Lung (tissue), 12 donors: ENCODE results near the gene CIDEB. TPM values are rescaled to one million over a fixed set of nuclear protein-coding genes. Genes with fewer than 3 reads are reported as not detected.

ENCODE experiments used
- ATAC-seq: fragments of 200-7000 bp; cut with Tn5 transposase; one replicate; pipeline ENCODE4 v1.9.1; 2020; ENCODE audit warnings: moderate number of reproducible peaks; ENCODE audit not compliant: insufficient read depth, low FRiP score
- DNase-seq, 3 donors: peaks; one replicate each; pipeline ENCODE4 v3.0.0-alpha.2; 2013 to 2017
- H3K27ac ChIP-seq, 2 donors: one replicate each; pipeline ENCODE4 v1.5.1; 2013; ENCODE audit warnings: mild to moderate bottlenecking in 2 of 2, moderate library complexity in 2 of 2, control low read depth in 1 of 2, inconsistent platforms in 1 of 2, low read depth in 1 of 2, low read length in 1 of 2
- H3K27me3 ChIP-seq, 3 donors: one replicate each; pipeline ENCODE4 v1.5.1; 2013; ENCODE audit warnings: low read length in 2 of 3; ENCODE audit not compliant: control insufficient read depth in 3 of 3, insufficient read depth in 3 of 3
- H3K36me3 ChIP-seq, 4 donors: one replicate each; pipeline ENCODE4 v1.5.1; 2013; ENCODE audit warnings: low read length in 4 of 4, mild to moderate bottlenecking in 1 of 4, moderate library complexity in 1 of 4; ENCODE audit not compliant: control insufficient read depth in 4 of 4, insufficient read depth in 4 of 4
- H3K4me1 ChIP-seq, 5 donors: one replicate each; pipeline ENCODE4 v1.5.1; 2013; ENCODE audit warnings: low read length in 5 of 5, mild to moderate bottlenecking in 2 of 5, moderate library complexity in 1 of 5; ENCODE audit not compliant: control insufficient read depth in 5 of 5, insufficient read depth in 5 of 5
- H3K4me3 ChIP-seq: one replicate; pipeline ENCODE4 v1.5.1; 2013; ENCODE audit warnings: mild to moderate bottlenecking, control low read depth, moderate library complexity
- H3K9ac ChIP-seq, 2 donors: one replicate each; pipeline ENCODE4 v1.5.1; 2013; ENCODE audit warnings: low read length in 2 of 2, control low read depth in 1 of 2; ENCODE audit not compliant: insufficient read depth in 1 of 2
- H3K9me3 ChIP-seq, 4 donors: one replicate each; pipeline ENCODE4 v1.5.1; 2013; ENCODE audit warnings: low read length in 3 of 4, mild to moderate bottlenecking in 1 of 4, moderate library complexity in 1 of 4; ENCODE audit not compliant: control insufficient read depth in 4 of 4, insufficient read depth in 3 of 4
- CTCF ChIP-seq: IDR thresholded peaks from 2 replicates; pipeline ENCODE4 v1.5.1; 2012; ENCODE audit warnings: mild to moderate bottlenecking; ENCODE audit errors: control extremely low read depth, extremely low read depth
- WGBS, 2 donors: extraction: QIAGEN DNeasy Blood & Tissue Kit; methylation state at CpG; one replicate each; pipeline ENCODE4 v1.1.7; 2013; 5-methylcytosine and 5-hydroxymethylcytosine counted together
- polyA plus RNA-seq, 2 donors: library from polyadenylated mRNA; stranded (reverse); fragments of 200-250 nt; gene quantifications; one replicate each; pipeline ENCODE4 v1.2.1, GENCODE V29; 2013
- total RNA-seq, 2 donors: library from RNA; depleted of rRNA in 1 of 2; stranded (reverse); fragments of >200 nt in 1 of 2; gene quantifications; one replicate each; pipeline ENCODE4 v1.2.1, GENCODE V29; 2014 to 2021
- donor health status: control.
- donor health status: control.
- donor health status: Bipolar disorder and iron deficiency.
- donor health status: healthy.
- donor health status: DM: yes; HTN: yes; CAD: no.

CIDEB gene
- total and polyA plus RNA-seq, 4 donors = 8.3 to 19.7 (median 14.2) TPM

GRCh38 chr14:24262821-24263733 is 44.7 kb downstream of the CIDEB start, which contains the start of gene TGM1:
Gene TGM1 (minus strand): TSS chr14:24263177. CDS start chr14:24262352, 825 bp downstream.
- no peak within 1 kb of the TSS for H3K9ac ChIP-seq
- no peak within 1 kb of the TSS for H3K4me3 ChIP-seq
- H3K9me3 ChIP-seq = no peaks in the 10 kb centered on the region
- peaks cover 0 to 11% (median 7%) of the 10 kb centered on the region in 5 donors for H3K4me1 ChIP-seq
- no peak for TF ChIP-seq CTCF
- no peak for DNase-seq
- no peaks in the 10 kb centered on the region for H3K27me3 ChIP-seq
- ATAC-seq = no peak
- H3K27ac ChIP-seq = no peak within 1 kb of the TSS
- 81 to 92% methylated on average over 14 of the region's 14 CpGs for WGBS, 2 donors
- peaks cover 3 to 24% (median 7%) of the 10 kb centered on the region in 4 donors for H3K36me3 ChIP-seq

GRCh38 chr14:24261969-24262327 is 45.8 kb downstream of the CIDEB start:
- no peaks in the 10 kb centered on the region for H3K9me3 ChIP-seq
- H3K4me3 ChIP-seq = no peak overlapping the region
- H3K36me3 ChIP-seq = peaks cover under 1 to 14% (median 2%) of the 10 kb centered on the region in 4 donors
- H3K4me1 ChIP-seq = peaks cover 0 to 11% (median 7%) of the 10 kb centered on the region in 5 donors
- H3K9ac ChIP-seq = no peak overlapping the region
- TF ChIP-seq CTCF = no peak
- no peak overlapping the region for H3K27ac ChIP-seq
- ATAC-seq (no peak), DNase-seq (no peak)
- no peaks in the 10 kb centered on the region for H3K27me3 ChIP-seq
- WGBS, 2 donors = 92 to 94% methylated on average over 19 of the region's 19 CpGs

- WGBS, 2 donors = 92 to 93% methylated on average over 20 of the region's 20 CpGs
- no peak overlapping the region for H3K4me3 ChIP-seq
- TF ChIP-seq CTCF = no peak
- peaks cover 0 to 9% (median 0%) of the 10 kb centered on the region in 4 donors for H3K36me3 ChIP-seq
- no peaks in the 10 kb centered on the region for H3K27me3 ChIP-seq
- H3K4me1 ChIP-seq = peaks cover 0 to 11% (median 7%) of the 10 kb centered on the region in 5 donors
- ATAC-seq (no peak), DNase-seq (no peak)
- H3K27ac ChIP-seq = no peak overlapping the region
- H3K9ac ChIP-seq = no peak overlapping the region
- H3K9me3 ChIP-seq = no peaks in the 10 kb centered on the region
Measured at GRCh38 chr14:24261256-24261968, 46.4 kb downstream of the CIDEB start.
